H1 (cell line): Measurements from ENCODE around the gene EAPP. TPM values are rescaled to one million over a fixed set of nuclear protein-coding genes. Genes with fewer than 3 reads are reported as not detected.

Experiments used
- BCL11A ChIP-seq, 2 experiments: IDR thresholded peaks; one replicate each; pipeline ENCODE4 v1.6.1; 2011; ENCODE audit warnings: low read depth in 2 of 2, low read length in 2 of 2, mild to moderate bottlenecking in 2 of 2
- CBX5 ChIP-seq: fragments of 300-800, 300-1000 bp; sonication (generic); IDR thresholded peaks from 2 replicates; pipeline ENCODE4 v1.7.1; 2016; ENCODE audit warnings: antibody characterized with exemption, low read length, low read depth
- CBX8 ChIP-seq: fragments of 300-800, 300-1000 bp; sonication (generic); IDR thresholded peaks from 2 replicates; pipeline ENCODE4 v1.7.1; 2016; ENCODE audit warnings: low read depth, low read length, borderline replicate concordance
- CEBPB ChIP-seq: IDR thresholded peaks from 2 replicates; pipeline ENCODE4 v1.6.1; 2012; ENCODE audit warnings: low read depth, low read length
- CREB1 ChIP-seq: IDR thresholded peaks from 2 replicates; pipeline ENCODE4 v1.6.1; 2012; ENCODE audit warnings: inconsistent platforms
- JUN ChIP-seq: IDR thresholded peaks from 2 replicates; pipeline ENCODE4 v1.6.1; 2011; ENCODE audit warnings: low read depth, mild to moderate bottlenecking, improper control_type of control experiment, low read length
- MAFK ChIP-seq: IDR thresholded peaks from 2 replicates; pipeline ENCODE4 v1.6.1; 2012; ENCODE audit warnings: low read depth, mild to moderate bottlenecking, improper control_type of control experiment, low read length
- PHF8 ChIP-seq: fragments of 200-600 bp; sonication (generic); conservative IDR thresholded peaks from 2 replicates; pipeline ENCODE4 v1.7.1; 2012; ENCODE audit warnings: low read depth, mild to moderate bottlenecking, inconsistent platforms, low read length, moderate library complexity
- SIN3A ChIP-seq, 2 experiments: IDR thresholded peaks in 1 of 2; conservative IDR thresholded peaks in 1 of 2; 2 replicates each; pipeline ENCODE4 v1.6.1; 2011 to 2012; ENCODE audit warnings: low read length in 2 of 2, improper control_type of control experiment in 1 of 2, low read depth in 1 of 2, mild to moderate bottlenecking in 1 of 2
- SIRT6 ChIP-seq: IDR thresholded peaks from one replicate; pipeline ENCODE4 v1.7.1; 2012; ENCODE audit warnings: low read length, inconsistent platforms
- SP1 ChIP-seq: IDR thresholded peaks from 2 replicates; pipeline ENCODE4 v1.6.1; 2011; ENCODE audit warnings: low read depth, low read length
- SP4 ChIP-seq: IDR thresholded peaks from 2 replicates; pipeline ENCODE4 v1.6.1; 2012; ENCODE audit warnings: low read length, inconsistent platforms
- TBP ChIP-seq: IDR thresholded peaks from 2 replicates; pipeline ENCODE4 v1.6.1; 2011; ENCODE audit warnings: low read depth, low read length, improper control_type of control experiment
- polyA plus RNA-seq, 7 experiments: library from polyadenylated mRNA; depleted of rRNA in 3 of 7; stranded (reverse) in 5 of 7; unstranded in 2 of 7; fragments of >200 nt in 5 of 7; fragments of 200-250 nt in 2 of 7; gene quantifications; 1 replicate in 5 of 7; 2 replicates in 1 of 7; 4 replicates in 1 of 7; pipeline versions ENCODE4 v1.2.1 to v1.2.3, GENCODE V29; 2011 to 2013; ENCODE audit warnings: missing spikeins in 2 of 7, mixed read lengths in 2 of 7
- total RNA-seq: library from RNA; stranded (reverse); fragmentation: NEBNext Ultra II Directional; extraction: Animal tissue kit (Norgen Biotek cat#: 25700); gene quantifications from 2 replicates; pipeline ENCODE4 v1.2.1, GENCODE V29; 2021
- TF ChIP-seq, protein P1 (sequence below): IDR thresholded peaks from 2 replicates; pipeline ENCODE4 v1.6.1; 2011; ENCODE audit warnings: low read length, improper control_type of control experiment

The EAPP gene
- total and polyA plus RNA-seq, 2 of the 8 experiments (the other 6 are each of a cell fraction or from before 2014, with no cell fraction given): 18.3 to 28.7 TPM

DNA sequence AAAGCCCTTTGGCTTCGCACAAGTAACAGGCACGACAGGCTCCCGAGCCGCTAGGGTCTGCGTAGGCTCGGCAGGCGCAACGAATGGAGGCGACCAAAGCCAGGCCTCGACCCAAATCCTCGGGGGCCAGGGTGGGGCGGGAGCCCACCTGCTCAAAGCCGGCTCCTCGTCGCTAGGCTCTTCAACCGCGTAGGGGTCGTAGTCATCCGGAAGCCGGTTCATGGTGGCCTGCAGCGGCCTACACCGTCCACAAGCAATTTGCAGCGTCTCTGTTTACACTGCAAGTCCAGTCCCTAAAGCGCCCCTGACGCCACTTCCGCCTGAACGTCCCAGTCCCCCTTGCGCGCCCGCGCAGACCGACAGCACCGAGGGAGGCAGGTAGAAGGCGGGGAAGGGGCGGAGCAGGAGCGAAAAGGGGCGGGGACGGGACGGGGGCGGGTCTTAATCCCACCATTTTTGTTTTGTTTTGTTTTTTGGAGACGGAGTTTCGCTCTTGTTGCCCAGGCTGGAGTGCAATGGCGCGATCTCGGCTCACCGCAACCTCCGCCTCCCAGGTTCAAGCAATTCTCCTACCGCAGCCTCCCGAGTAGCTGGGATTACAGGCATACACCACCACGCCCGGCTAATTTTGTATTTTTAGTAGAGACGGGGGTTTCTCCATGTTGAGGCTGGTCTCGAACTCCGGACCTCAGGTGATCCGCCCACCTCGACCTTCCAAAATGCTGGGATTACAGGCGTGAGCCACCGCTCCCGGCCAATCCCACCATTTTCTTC is at the start of gene EAPP (continued):
- TF ChIP-seq TBP (peak; percentile 90), PHF8 (peak; percentile 94), JUN (no peak), SP4 (no peak), CBX5 (no peak), SP1 (peak; percentile 25; the same call in 1 of the 2 replicates), CBX8 (no peak), SIN3A (conservative IDR thresholded peaks at IDR 0.05 in 1 of 2, IDR thresholded peaks at IDR 0.05 in 1 of 2; ENCODE audit: low read depth in 1 of 2, low read length in 2 of 2) (peak; percentile 75 to 86; a peak in 3 of 4 replicates), CEBPB (no peak), SIRT6 (no peak), MAFK (no peak), CREB1 (peak; percentile 84), BCL11A (IDR thresholded peaks at IDR 0.05; ENCODE audit: low read depth in 2 of 2, low read length in 2 of 2) (no peak)
- TF ChIP-seq, protein P1, sequence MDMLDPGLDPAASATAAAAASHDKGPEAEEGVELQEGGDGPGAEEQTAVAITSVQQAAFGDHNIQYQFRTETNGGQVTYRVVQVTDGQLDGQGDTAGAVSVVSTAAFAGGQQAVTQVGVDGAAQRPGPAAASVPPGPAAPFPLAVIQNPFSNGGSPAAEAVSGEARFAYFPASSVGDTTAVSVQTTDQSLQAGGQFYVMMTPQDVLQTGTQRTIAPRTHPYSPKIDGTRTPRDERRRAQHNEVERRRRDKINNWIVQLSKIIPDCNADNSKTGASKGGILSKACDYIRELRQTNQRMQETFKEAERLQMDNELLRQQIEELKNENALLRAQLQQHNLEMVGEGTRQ: no peak
